Adrenal gland (tissue), 12 donors: Measurements from ENCODE around the gene NUP210. TPM values are rescaled to one million over a fixed set of nuclear protein-coding genes. Genes with fewer than 3 reads are reported as not detected.

ENCODE experiments used
- DNase-seq, 7 donors: peaks; one replicate each; pipeline ENCODE4 v3.0.0-alpha.2; 2019 to 2020
- H3K27ac ChIP-seq, 5 donors: fragments of 200-600 bp; sonication (generic) in 4 of 5; 1 replicate in 3 of 5; 2 replicates in 2 of 5; pipeline versions ENCODE4 v1.5.1 to v1.8.0; 2016 to 2020; ENCODE audit warnings: mild to moderate bottlenecking in 1 of 5
- H3K27me3 ChIP-seq: fragments of 200-600 bp; 2 replicates; pipeline ENCODE4 v1.8.0; 2021
- H3K36me3 ChIP-seq, 2 donors: fragments of 200-600 bp; replicated peaks in 1 of 2; 1 replicate in 1 of 2; 2 replicates in 1 of 2; pipeline versions ENCODE4 v1.5.1 to v1.8.0; 2018 to 2022
- H3K4me1 ChIP-seq, 2 donors: fragments of 200-600 bp; replicated peaks in 1 of 2; 1 replicate in 1 of 2; 2 replicates in 1 of 2; pipeline versions ENCODE4 v1.5.1 to v1.8.0; 2018 to 2021
- H3K4me3 ChIP-seq, 4 donors: fragments of 200-600 bp; sonication (generic) in 3 of 4; one replicate each; pipeline ENCODE4 v1.5.1; 2016 to 2018
- H3K9me3 ChIP-seq, 3 donors: fragments of 200-600 bp; sonication (generic) in 1 of 3; replicated peaks in 1 of 3; 1 replicate in 2 of 3; 2 replicates in 1 of 3; pipeline versions ENCODE4 v1.5.1 to v1.8.0; 2016 to 2021
- POLR2A ChIP-seq, 2 donors: fragments of 450-650 bp; IDR thresholded peaks; one replicate each; pipeline ENCODE4 v1.6.1; 2017; ENCODE audit warnings: antibody characterized with exemption in 2 of 2, mild to moderate bottlenecking in 2 of 2, moderate library complexity in 1 of 2
- WGBS, 4 donors: extraction: QIAGEN DNeasy Blood & Tissue Kit in 2 of 4; methylation state at CpG; one replicate each; pipeline versions ENCODE4 v1.1.5 to v1.1.7; 2013 to 2017; 5-methylcytosine and 5-hydroxymethylcytosine counted together
- intact Hi-C, 2 donors: fragments of 100-400 bp; cut with DNase I; formaldehyde crosslinking; loops; one replicate each; pipeline versions ENCODE4 v1.14.1 to v1.15.0; 2022 to 2023
- polyA plus RNA-seq, 3 donors: library from polyadenylated mRNA; stranded (reverse); fragments of 200-250 nt in 2 of 3; fragments of 350-450 nt in 1 of 3; fragmentation: Illumina TruSeq in 1 of 3; extraction: RNeasy Lipid Tissue Mini Kit (QIAGEN cat#74804) in 1 of 3; gene quantifications; one replicate each; pipeline ENCODE4 v1.2.3, GENCODE V29; 2013 to 2014
- total RNA-seq, 9 donors: library from RNA; depleted of rRNA in 4 of 9; stranded (reverse); fragments of >200 nt in 4 of 9; fragments of 120-200 nt in 1 of 9; fragmentation: NEBNext Ultra II Directional in 1 of 9; extraction: Animal tissue kit (Norgen Biotek cat#: 25700) in 1 of 9; gene quantifications; one replicate each; pipeline versions ENCODE4 v1.1.0 to v1.2.4, GENCODE V29; 2013 to 2023
- TF ChIP-seq, protein P1 (sequence below), 6 experiments: fragments of 450-650 bp in 4 of 6; fragments of 200-600 bp in 2 of 6; sonication (generic) in 1 of 6; IDR thresholded peaks; 1 replicate in 5 of 6; 2 replicates in 1 of 6; pipeline versions ENCODE4 v1.5.1 to v1.8.0; 2016 to 2021; ENCODE audit warnings: antibody characterized with exemption in 6 of 6, mild to moderate bottlenecking in 2 of 6, moderate library complexity in 1 of 6
- donor health status: healthy with polysubstance abuse.
- donor health status: Bipolar disorder and iron deficiency.
- donor health status: DM: yes; HTN: yes; CAD: no.
- donor health status: DM: no; HTN: no; CAD: no.
- donor health status: DM: no; HTN: no; CAD: no.
- donor health status: DM: yes; HTN: yes; CAD: no.

NUP210 gene
- total and polyA plus RNA-seq, 12 donors, result 3.0 to 15.8 (median 8.6) TPM

DNA sequence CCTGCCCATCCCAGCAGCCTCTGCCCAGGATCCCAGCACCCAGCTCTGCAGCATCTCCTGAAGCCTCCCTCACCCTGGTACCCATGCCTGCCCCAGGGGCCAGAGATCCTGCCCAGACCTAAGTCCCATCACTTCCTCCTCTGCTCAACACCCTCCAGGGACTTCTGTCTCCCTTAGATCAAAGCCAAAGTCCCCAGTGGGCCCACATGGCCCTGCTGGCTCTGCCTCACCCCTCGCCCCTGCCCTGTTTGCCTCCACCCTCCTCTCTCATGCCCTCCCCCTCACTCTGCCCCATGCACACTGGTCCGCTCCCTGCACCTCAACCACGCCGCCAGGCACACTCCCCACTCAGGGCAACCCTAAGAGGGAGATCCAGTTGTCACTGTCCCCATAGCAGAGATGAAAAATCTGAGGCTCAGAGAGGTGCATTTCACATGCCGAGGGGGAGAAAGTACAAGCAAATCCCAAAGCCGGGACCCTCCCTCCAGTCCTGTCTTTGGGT is 146.5 kb downstream of the NUP210 start:
- intact Hi-C loops, result no loop called here
- 87 to 92% (median 90%) methylated on average over 6 of the region's 6 CpGs for WGBS, 4 donors
- no peaks in the 10 kb centered on the region for H3K9me3 ChIP-seq
- H3K4me3 ChIP-seq, result no peak overlapping the region
- H3K4me1 ChIP-seq, result no peaks in the 10 kb centered on the region
- TF ChIP-seq, protein P1, sequence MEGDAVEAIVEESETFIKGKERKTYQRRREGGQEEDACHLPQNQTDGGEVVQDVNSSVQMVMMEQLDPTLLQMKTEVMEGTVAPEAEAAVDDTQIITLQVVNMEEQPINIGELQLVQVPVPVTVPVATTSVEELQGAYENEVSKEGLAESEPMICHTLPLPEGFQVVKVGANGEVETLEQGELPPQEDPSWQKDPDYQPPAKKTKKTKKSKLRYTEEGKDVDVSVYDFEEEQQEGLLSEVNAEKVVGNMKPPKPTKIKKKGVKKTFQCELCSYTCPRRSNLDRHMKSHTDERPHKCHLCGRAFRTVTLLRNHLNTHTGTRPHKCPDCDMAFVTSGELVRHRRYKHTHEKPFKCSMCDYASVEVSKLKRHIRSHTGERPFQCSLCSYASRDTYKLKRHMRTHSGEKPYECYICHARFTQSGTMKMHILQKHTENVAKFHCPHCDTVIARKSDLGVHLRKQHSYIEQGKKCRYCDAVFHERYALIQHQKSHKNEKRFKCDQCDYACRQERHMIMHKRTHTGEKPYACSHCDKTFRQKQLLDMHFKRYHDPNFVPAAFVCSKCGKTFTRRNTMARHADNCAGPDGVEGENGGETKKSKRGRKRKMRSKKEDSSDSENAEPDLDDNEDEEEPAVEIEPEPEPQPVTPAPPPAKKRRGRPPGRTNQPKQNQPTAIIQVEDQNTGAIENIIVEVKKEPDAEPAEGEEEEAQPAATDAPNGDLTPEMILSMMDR (IDR thresholded peaks at IDR 0.05), result no peak
- TF ChIP-seq POLR2A (IDR thresholded peaks at IDR 0.05), result no peak
- H3K36me3 ChIP-seq, result no peaks in the 10 kb centered on the region
- no peak for DNase-seq
- H3K27me3 ChIP-seq, result no peaks in the 10 kb centered on the region
- H3K27ac ChIP-seq, result no peak overlapping the region

GRCh38 chr3:13272831-13273603 is 147.1 kb downstream of the NUP210 start:
- H3K36me3 ChIP-seq, result no peaks in the 10 kb centered on the region
- no peaks in the 10 kb centered on the region for H3K9me3 ChIP-seq
- 66 to 78% (median 71%) methylated on average over 9 to 10 of the region's 10 CpGs for WGBS, 4 donors
- H3K27me3 ChIP-seq, result no peaks in the 10 kb centered on the region
- no peaks in the 10 kb centered on the region for H3K4me1 ChIP-seq
- H3K27ac ChIP-seq, result no peak overlapping the region
- H3K4me3 ChIP-seq, result no peak overlapping the region
- no peak for DNase-seq
- no peak for TF ChIP-seq POLR2A (IDR thresholded peaks at IDR 0.05)
- TF ChIP-seq, protein P1 (IDR thresholded peaks at IDR 0.05), result no peak
- intact Hi-C loops, result no loop called here

DNA sequence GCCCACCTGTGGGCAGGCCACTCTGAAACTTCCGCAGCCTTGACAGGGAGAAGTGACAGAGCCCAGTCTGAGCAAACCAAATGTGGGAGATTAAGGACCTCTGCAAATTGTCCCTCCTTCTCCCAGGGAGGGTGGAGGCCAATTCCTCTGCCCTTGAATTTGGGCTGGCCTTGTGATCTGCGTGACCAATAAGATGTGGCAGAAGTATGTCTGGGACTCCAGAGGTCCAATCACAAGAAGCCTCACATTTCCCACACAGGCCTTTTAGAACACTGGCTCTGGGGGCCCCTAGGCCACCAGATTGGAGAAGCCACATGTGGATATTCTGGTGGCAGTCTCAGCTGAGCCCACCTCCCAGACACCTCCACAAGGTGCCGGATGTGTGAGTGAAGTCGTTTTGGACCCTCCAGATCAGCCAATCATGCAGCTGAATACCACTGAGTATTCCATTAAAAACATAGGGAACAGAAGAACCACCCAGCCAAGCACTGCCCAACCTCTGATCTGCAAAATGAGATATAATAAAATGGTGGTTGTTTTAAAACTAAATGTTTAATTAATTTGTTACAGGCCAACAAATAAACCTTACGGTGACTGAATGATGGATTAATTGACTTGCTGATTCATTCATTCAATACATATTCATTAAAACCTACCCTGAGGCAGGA is 150.3 kb downstream of the NUP210 start:
- H3K27ac ChIP-seq, result no peak overlapping the region
- no peak for DNase-seq

DNA sequence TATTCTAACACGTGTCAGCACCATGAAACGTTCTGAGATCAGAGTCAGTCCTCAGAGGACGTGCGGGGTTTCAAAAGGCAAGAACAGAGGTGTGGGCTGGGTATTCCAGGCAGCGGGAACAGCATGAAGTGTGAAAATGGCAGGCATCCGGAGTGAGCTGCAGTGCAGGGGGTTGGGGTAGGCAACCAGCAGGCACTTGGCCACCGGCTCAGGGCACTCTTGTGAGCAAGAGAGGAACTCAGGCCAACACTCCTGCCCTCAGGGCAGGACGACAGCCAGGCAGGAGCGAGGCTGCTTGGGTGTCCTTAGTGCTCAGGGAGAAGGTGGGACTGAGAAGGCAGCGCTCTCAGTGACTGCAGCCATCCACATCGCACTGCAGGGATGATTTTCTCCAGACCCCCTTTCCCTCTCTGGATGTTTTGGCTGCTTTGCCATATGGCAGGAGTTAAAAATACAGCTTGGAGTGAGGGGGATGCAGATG is 151.1 kb downstream of the NUP210 start:
- H3K9me3 ChIP-seq, result no peaks in the 10 kb centered on the region
- H3K4me1 ChIP-seq, result no peaks in the 10 kb centered on the region
- intact Hi-C loops, result no loop called here
- H3K27ac ChIP-seq, result no peak overlapping the region
- H3K27me3 ChIP-seq, result no peaks in the 10 kb centered on the region
- DNase-seq, result no peak
- TF ChIP-seq, protein P1 (IDR thresholded peaks at IDR 0.05), result no peak
- no peak for TF ChIP-seq POLR2A (IDR thresholded peaks at IDR 0.05)
- WGBS, 4 donors, result 56 to 66% (median 65%) methylated on average over 10 to 11 of the region's 11 CpGs
- H3K36me3 ChIP-seq, result no peaks in the 10 kb centered on the region
- no peak overlapping the region for H3K4me3 ChIP-seq

More for the DNA sequence above, 150.3 kb downstream of the NUP210 start:
- no peak for TF ChIP-seq POLR2A (IDR thresholded peaks at IDR 0.05)
- TF ChIP-seq, protein P1 (IDR thresholded peaks at IDR 0.05), result no peak
- Histone ChIP-seq H3K27me3 (no peaks in the 10 kb centered on the region), H3K4me1 (no peaks in the 10 kb centered on the region), H3K9me3 (no peaks in the 10 kb centered on the region), H3K36me3 (no peaks in the 10 kb centered on the region), H3K4me3 (no peak overlapping the region)
- intact Hi-C loops, result no loop called here
- 86 to 95% (median 92%) methylated on average over 3 to 5 of the region's 5 CpGs for WGBS, 4 donors
